Neural crest cell (in vitro differentiated cells): ENCODE data around the gene UBA7. TPM values are rescaled to one million over a fixed set of nuclear protein-coding genes. Genes with fewer than 3 reads are reported as not detected.

Experiments used
- DNase-seq: peaks from one replicate; pipeline ENCODE4 v3.0.0; 2021; ENCODE audit warnings: low read depth, mixed read lengths, low spot score
- H3K27ac Mint-ChIP-seq: one replicate; pipeline ENCODE4 v1.8.0; 2021; ENCODE audit warnings: mild to moderate bottlenecking, mixed read lengths; ENCODE audit not compliant: unreplicated experiment
- H3K27me3 Mint-ChIP-seq: 2 replicates; pipeline ENCODE4 v1.8.0; 2021; ENCODE audit warnings: low read depth, mild to moderate bottlenecking, mixed read lengths
- H3K36me3 Mint-ChIP-seq: 2 replicates; pipeline ENCODE4 v1.8.0; 2021; ENCODE audit warnings: low read depth, mild to moderate bottlenecking, mixed read lengths
- H3K4me1 Mint-ChIP-seq: 2 replicates; pipeline ENCODE4 v1.8.0; 2021; ENCODE audit warnings: mixed read lengths
- H3K4me3 Mint-ChIP-seq: one replicate; pipeline ENCODE4 v1.8.0; 2021; ENCODE audit warnings: mild to moderate bottlenecking, mixed read lengths
- H3K9me3 Mint-ChIP-seq: 2 replicates; pipeline ENCODE4 v1.8.0; 2021; ENCODE audit warnings: mixed read lengths
- CTCF ChIP-seq: fragments of 200-600 bp; sonication (generic); conservative IDR thresholded peaks from 2 replicates; pipeline ENCODE4 v1.5.0; 2021; ENCODE audit warnings: antibody characterized with exemption, mild to moderate bottlenecking
- total RNA-seq: library from RNA; stranded (reverse); gene quantifications from 2 replicates; pipeline ENCODE4 v1.2.1, GENCODE V29; 2021

UBA7 gene
- total RNA-seq, 1 donor from 2014 or later: 6.0 TPM

- H3K4me3 Mint-ChIP-seq: no peak overlapping the region
- peaks cover 4% of the 10 kb centered on the region for H3K36me3 Mint-ChIP-seq
- no peaks in the 10 kb centered on the region for H3K27me3 Mint-ChIP-seq
- no peak overlapping the region for H3K27ac Mint-ChIP-seq
- no peaks in the 10 kb centered on the region for H3K4me1 Mint-ChIP-seq
- H3K9me3 Mint-ChIP-seq: no peaks in the 10 kb centered on the region
- TF ChIP-seq CTCF: no peak
- DNase-seq: no peak
Observed at GRCh38 chr3:49845694-49846093, 31.9 kb upstream of the UBA7 start.

GRCh38 chr3:49844464-49845183 is 30.9 kb upstream of the UBA7 start:
- no peaks in the 10 kb centered on the region for H3K9me3 Mint-ChIP-seq
- no peak for TF ChIP-seq CTCF
- H3K36me3 Mint-ChIP-seq: peaks cover 4% of the 10 kb centered on the region
- no peak for DNase-seq
- no peaks in the 10 kb centered on the region for H3K27me3 Mint-ChIP-seq
- no peaks in the 10 kb centered on the region for H3K4me1 Mint-ChIP-seq
- H3K4me3 Mint-ChIP-seq: no peak overlapping the region
- H3K27ac Mint-ChIP-seq: no peak overlapping the region

- Mint-ChIP-seq H3K27me3 (no peaks in the 10 kb centered on the region), H3K4me1 (peaks cover 4% of the 10 kb centered on the region), H3K36me3 (peaks cover 7% of the 10 kb centered on the region), H3K27ac (no peak overlapping the region), H3K9me3 (no peaks in the 10 kb centered on the region), H3K4me3 (no peak overlapping the region)
- no peak for TF ChIP-seq CTCF
- DNase-seq: no peak
Observed at GRCh38 chr3:49842843-49843517, 29.2 kb upstream of the UBA7 start.

GRCh38 chr3:49841806-49842205 is 28.1 kb upstream of the UBA7 start:
- peaks cover 7% of the 10 kb centered on the region for H3K36me3 Mint-ChIP-seq
- no peak for TF ChIP-seq CTCF
- no peak for DNase-seq
- no peaks in the 10 kb centered on the region for H3K27me3 Mint-ChIP-seq
- no peak overlapping the region for H3K4me3 Mint-ChIP-seq
- no peaks in the 10 kb centered on the region for H3K9me3 Mint-ChIP-seq
- H3K4me1 Mint-ChIP-seq: peaks cover 4% of the 10 kb centered on the region
- peak overlapping the region; percentile 35 for H3K27ac Mint-ChIP-seq

GRCh38 chr3:49841126-49841696 is 27.5 kb upstream of the UBA7 start:
- H3K36me3 Mint-ChIP-seq: peaks cover 7% of the 10 kb centered on the region
- no peak overlapping the region for H3K4me3 Mint-ChIP-seq

More at GRCh38 chr3:49841126-49841696, 27.5 kb upstream of the UBA7 start:
- no peaks in the 10 kb centered on the region for H3K27me3 Mint-ChIP-seq
- DNase-seq: peak; percentile 30
- no peaks in the 10 kb centered on the region for H3K9me3 Mint-ChIP-seq
- peak; percentile 43 for TF ChIP-seq CTCF
- peaks cover 4% of the 10 kb centered on the region for H3K4me1 Mint-ChIP-seq
- peak overlapping the region; percentile 35 for H3K27ac Mint-ChIP-seq
